ENCODE results near the gene PARP8.

The PARP8 gene

GRCh38 chr5:50846261-50846660 is 179.8 kb downstream of the PARP8 start:
- no peak for DNase-seq (ENCODE audit: low read depth)

GRCh38 chr5:50849554-50849953 is 183.1 kb downstream of the PARP8 start:
- DNase-seq (ENCODE audit: low read depth) = no peak

- no peak for DNase-seq (ENCODE audit: low read depth)
Measured at GRCh38 chr5:50853151-50853550, 186.7 kb downstream of the PARP8 start.

GRCh38 chr5:50854082-50854481 is 187.6 kb downstream of the PARP8 start:
- DNase-seq (ENCODE audit: low read depth) = no peak

GRCh38 chr5:50855001-50855400 is 188.6 kb downstream of the PARP8 start:
- DNase-seq (ENCODE audit: low read depth) = no peak

GRCh38 chr5:50856401-50857119 is 190.1 kb downstream of the PARP8 start:
- no peak for DNase-seq (ENCODE audit: low read depth)

GRCh38 chr5:50863534-50864170 is 197.2 kb downstream of the PARP8 start:
- DNase-seq (ENCODE audit: low read depth) = no peak

GRCh38 chr5:50864466-50864865 is 198.0 kb downstream of the PARP8 start:
- DNase-seq (ENCODE audit: low read depth) = no peak

- no peak for DNase-seq (ENCODE audit: low read depth)
Measured at GRCh38 chr5:50866415-50866814, 200.0 kb downstream of the PARP8 start.

GRCh38 chr5:50867140-50867539 is 200.7 kb downstream of the PARP8 start:
- DNase-seq (ENCODE audit: low read depth) = no peak

GRCh38 chr5:50873595-50874277 is 207.3 kb downstream of the PARP8 start:
- no peak for DNase-seq (ENCODE audit: low read depth)

- no peak for DNase-seq (ENCODE audit: low read depth)
Measured at GRCh38 chr5:50874306-50875001, 208.0 kb downstream of the PARP8 start.

GRCh38 chr5:50875002-50875344 is 208.5 kb downstream of the PARP8 start:
- DNase-seq (ENCODE audit: low read depth) = no peak

- no peak for DNase-seq (ENCODE audit: low read depth)
Measured at GRCh38 chr5:50878470-50878869, 212.0 kb downstream of the PARP8 start.

- DNase-seq (ENCODE audit: low read depth) = no peak
Measured at GRCh38 chr5:50881407-50881806, 215.0 kb downstream of the PARP8 start.

- no peak for DNase-seq (ENCODE audit: low read depth)
Measured at GRCh38 chr5:50886657-50887345, 220.4 kb downstream of the PARP8 start.

- no peak for DNase-seq (ENCODE audit: low read depth)
Measured at GRCh38 chr5:50887889-50888633, 221.6 kb downstream of the PARP8 start.

GRCh38 chr5:50888751-50889150 is 222.3 kb downstream of the PARP8 start:
- DNase-seq (ENCODE audit: low read depth) = no peak

GRCh38 chr5:50889790-50890189 is 223.4 kb downstream of the PARP8 start:
- no peak for DNase-seq (ENCODE audit: low read depth)
